NOMO-1 (cell line): ENCODE data around the gene PDGFD.

Source experiments
- DNase-seq, 2 experiments: peaks; one replicate each; lab custom pipeline; 2025; ENCODE audit not compliant: unreplicated experiment in 2 of 2; lab: John Stamatoyannopoulos, UW

The PDGFD gene

GRCh38 chr11:104095791-104096190 is 68.2 kb downstream of the PDGFD start:
- no peak for DNase-seq

GRCh38 chr11:104094576-104094975 is 69.4 kb downstream of the PDGFD start:
- DNase-seq = no peak

GRCh38 chr11:104093426-104094280 is 70.3 kb downstream of the PDGFD start:
- no peak for DNase-seq

- DNase-seq = no peak
Measured at GRCh38 chr11:104092744-104093143, 71.2 kb downstream of the PDGFD start.

GRCh38 chr11:104091281-104092096 is 72.5 kb downstream of the PDGFD start:
- DNase-seq = no peak

GRCh38 chr11:104090767-104091166 is 73.2 kb downstream of the PDGFD start:
- DNase-seq = no peak

GRCh38 chr11:104089481-104089880 is 74.5 kb downstream of the PDGFD start:
- no peak for DNase-seq

- DNase-seq = no peak
Measured at GRCh38 chr11:104086621-104087020, 77.3 kb downstream of the PDGFD start.

- DNase-seq = no peak
Measured at GRCh38 chr11:104078995-104079394, 85.0 kb downstream of the PDGFD start.

- peak; percentile 7 to 44 for DNase-seq
Measured at GRCh38 chr11:104078245-104078644, 85.7 kb downstream of the PDGFD start.

- DNase-seq = no peak
Measured at GRCh38 chr11:104076455-104076854, 87.5 kb downstream of the PDGFD start.

GRCh38 chr11:104075706-104076105 is 88.2 kb downstream of the PDGFD start:
- peak in 1 of 2 experiments; percentile 69 for DNase-seq

GRCh38 chr11:104075091-104075490 is 88.9 kb downstream of the PDGFD start:
- DNase-seq = peak in 1 of 2 experiments; percentile 9

- DNase-seq = peak; percentile 82 to 98
Measured at GRCh38 chr11:104073950-104074705, 89.8 kb downstream of the PDGFD start.

GRCh38 chr11:104067534-104067933 is 96.4 kb downstream of the PDGFD start:
- DNase-seq = no peak

- DNase-seq = peak in 1 of 2 experiments; percentile 55
Measured at GRCh38 chr11:104064034-104064630, 99.8 kb downstream of the PDGFD start.

GRCh38 chr11:104061853-104062521 is 102.0 kb downstream of the PDGFD start:
- peak; percentile 65 to 84 for DNase-seq

- peak; percentile 48 to 75 for DNase-seq
Measured at GRCh38 chr11:104060820-104061219, 103.1 kb downstream of the PDGFD start.

GRCh38 chr11:104060004-104060794 is 103.7 kb downstream of the PDGFD start:
- DNase-seq = peak in 1 of 2 experiments; percentile 28
